HUDEP-2 (cell line): ENCODE measurements around the gene TRIOBP.

ENCODE experiments used
- DNase-seq, 76 experiments: peaks; one replicate each; lab custom pipeline; 2025; ENCODE audit not compliant: unreplicated experiment in 76 of 76; lab: John Stamatoyannopoulos, UW

Gene TRIOBP

GRCh38 chr22:37817705-37818408 lies 121.0 kb downstream of the TRIOBP start:
- peak in 66 of 76 experiments; percentile 11 to 77 (median 58) for DNase-seq

GRCh38 chr22:37818409-37819104 lies 121.7 kb downstream of the TRIOBP start:
- peak in 10 of 76 experiments; percentile 6 to 41 (median 13) for DNase-seq

- no peak for DNase-seq
These were observed 122.2 kb downstream of the TRIOBP start for GRCh38 chr22:37819105-37819433.

- no peak for DNase-seq
These were observed 123.5 kb downstream of the TRIOBP start for GRCh38 chr22:37820350-37820749.

GRCh38 chr22:37822079-37822833 lies 125.4 kb downstream of the TRIOBP start:
- DNase-seq = no peak

- no peak for DNase-seq
These were observed 126.5 kb downstream of the TRIOBP start, which contains the start of gene GALR3 for GRCh38 chr22:37823134-37823985. Gene GALR3 (plus strand): TSS chr22:37823382. CDS start chr22:37823407, 25 bp downstream.

- DNase-seq = peak in 2 of 76 experiments; percentile 10 to 11
These were observed 128.1 kb downstream of the TRIOBP start for GRCh38 chr22:37824674-37825641.
